Heart left ventricle (tissue), 16 donors: ENCODE measurements around the gene LANCL2. TPM values are rescaled to one million over a fixed set of nuclear protein-coding genes. Genes with fewer than 3 reads are reported as not detected.

Experiments
- ATAC-seq, 4 donors: fragments of 200-7000 bp; cut with Tn5 transposase; one replicate each; pipeline ENCODE4 v1.9.1; 2020 to 2022; ENCODE audit warnings: moderate library complexity in 4 of 4, mild to moderate bottlenecking in 3 of 4, moderate number of reproducible peaks in 1 of 4
- DNase-seq, 5 donors: peaks; one replicate each; pipeline ENCODE4 v3.0.0-alpha.2; 2020
- H3K27ac ChIP-seq, 12 donors: fragments of 200-600 bp; sonication (generic) in 4 of 12; one replicate each; pipeline versions ENCODE4 v1.5.0 to v1.8.0; 2016 to 2022; ENCODE audit warnings: mild to moderate bottlenecking in 2 of 12
- H3K27me3 ChIP-seq, 9 donors: fragments of 200-600 bp; sonication (generic) in 2 of 9; one replicate each; pipeline versions ENCODE4 v1.5.1 to v1.8.0; 2016 to 2022; ENCODE audit warnings: mild to moderate bottlenecking in 3 of 9
- H3K36me3 ChIP-seq, 9 donors: fragments of 200-600 bp; sonication (generic) in 2 of 9; one replicate each; pipeline versions ENCODE4 v1.5.0 to v1.8.0; 2018 to 2022; ENCODE audit warnings: mild to moderate bottlenecking in 2 of 9
- H3K4me1 ChIP-seq, 12 donors: fragments of 200-600 bp; sonication (generic) in 4 of 12; one replicate each; pipeline versions ENCODE4 v1.5.0 to v1.8.0; 2016 to 2022; ENCODE audit warnings: mild to moderate bottlenecking in 3 of 12
- H3K4me3 ChIP-seq, 12 donors: fragments of 200-600 bp; sonication (generic) in 4 of 12; one replicate each; pipeline versions ENCODE4 v1.5.0 to v1.8.0; 2017 to 2022; ENCODE audit warnings: mild to moderate bottlenecking in 9 of 12, moderate library complexity in 4 of 12
- H3K9me3 ChIP-seq, 12 donors: fragments of 200-600 bp; sonication (generic) in 4 of 12; one replicate each; pipeline versions ENCODE4 v1.5.0 to v1.8.0; 2016 to 2022; ENCODE audit warnings: mild to moderate bottlenecking in 1 of 12
- POLR2A ChIP-seq, 2 donors: fragments of 450-650 bp; IDR thresholded peaks; one replicate each; pipeline ENCODE4 v1.6.1; 2017; ENCODE audit warnings: antibody characterized with exemption in 2 of 2, mild to moderate bottlenecking in 2 of 2, moderate library complexity in 2 of 2
- WGBS, 4 donors: extraction: QIAGEN DNeasy Blood & Tissue Kit in 2 of 4; methylation state at CpG; one replicate each; pipeline versions ENCODE4 v1.1.5 to v1.1.7; 2013 to 2018; 5-methylcytosine and 5-hydroxymethylcytosine counted together
- intact Hi-C, 10 donors: fragments of 100-400 bp; cut with DNase I; formaldehyde crosslinking; loops; one replicate each; pipeline versions ENCODE4 v1.11.1 to v1.14.2; 2022
- polyA plus RNA-seq, 2 donors: library from polyadenylated mRNA; stranded (reverse); fragments of 200-250 nt; gene quantifications; one replicate each; pipeline ENCODE4 v1.2.3, GENCODE V29; 2013
- total RNA-seq, 9 donors: library from RNA; depleted of rRNA in 2 of 9; stranded (reverse); fragments of >200 nt in 2 of 9; fragmentation: NEBNext Ultra II Directional in 3 of 9; extraction: Animal tissue kit (Norgen Biotek cat#: 25700) in 3 of 9; gene quantifications; one replicate each; pipeline versions ENCODE4 v1.1.0 to v1.2.4, GENCODE V29; 2016 to 2023
- TF ChIP-seq, protein P1 (sequence below), 12 donors: fragments of 200-600 bp; sonication (generic) in 4 of 12; IDR thresholded peaks; one replicate each; pipeline versions ENCODE4 v1.5.0 to v1.8.0; 2018 to 2022; ENCODE audit warnings: antibody characterized with exemption in 12 of 12, mild to moderate bottlenecking in 5 of 12
- donor health status: ischemic (EF 13 %, LVEDD 7.1; RV severe dilation, severe dysfunction).
- donor health status: healthy with polysubstance abuse.
- donor health status: DM: no; HTN: yes; CAD: no.
- donor health status: DM: no; HTN: no; CAD: no.
- donor health status: ischemic (EF 25% LVEDD 6.9; RV normal size, moderate dysfunction).
- donor health status: ischemic (EF 25% LVEDD 5.7; RV mildly dilated, moderate dysfunction).
- donor health status: healthy.
- donor health status: DM: yes; HTN: yes; CAD: no.
- donor health status: ischemic (EF 35%, LVEDD 5.7; RV mildly dilated, moderate dysfunction).
- donor health status: nonischemic (EF 11% LVEDD 7.7; RV severe dilation, severe dysfunction).
- donor health status: DM: yes; HTN: yes; CAD: no.
- donor health status: PGD.
- donor health status: ischemic (EF 29% LVEDD 5.4; RV normal size, mild dysfunction).
- donor health status: nonischemic (EF 23%, LVEDD 6.1; RV moderate dilation, normal function).

LANCL2 gene
- total and polyA plus RNA-seq, 11 donors: 2.6 to 10.3 (median 8.0) TPM

DNA sequence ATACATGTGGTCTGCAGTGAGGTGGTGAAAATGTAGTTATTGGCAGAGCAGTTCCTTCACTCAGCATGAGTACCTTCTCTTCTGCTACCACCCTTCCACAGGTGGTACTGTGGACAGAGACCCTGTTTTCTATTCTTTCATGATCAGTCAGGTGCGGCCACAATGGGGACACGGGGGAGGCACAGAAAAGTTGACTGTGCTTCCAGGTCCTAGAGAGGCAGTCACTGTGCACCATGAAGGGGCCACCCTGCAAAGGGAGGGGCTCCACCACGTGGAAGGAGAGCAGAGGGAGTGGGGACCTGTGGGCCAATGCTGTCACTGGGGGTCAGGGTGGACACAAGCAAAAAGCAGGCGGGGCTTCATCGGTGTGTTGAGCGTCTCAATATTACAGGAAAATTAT lies 3.6 kb upstream of the LANCL2 start:
- intact Hi-C loops: loop anchor here in 3 of 10 donors (10.0 kb wide), 3 partner anchors 77 to 603 kb away; partner anchors contain the start of gene NIPSNAP2 (in 1 of the 3)
- Histone ChIP-seq H3K4me3 (no peak overlapping the region), H3K9me3 (no peaks in the 10 kb centered on the region), H3K27ac (no peak overlapping the region), H3K36me3 (no peaks in the 10 kb centered on the region), H3K27me3 (peaks cover 0 to 7% (median 0%) of the 10 kb centered on the region in 9 donors), H3K4me1 (peaks cover 0 to 9% (median 4%) of the 10 kb centered on the region in 12 donors)
- ATAC-seq: no peak
- WGBS, 4 donors: 75 to 79% (median 78%) methylated on average over 6 of the region's 6 CpGs
- TF ChIP-seq POLR2A (IDR thresholded peaks at IDR 0.05): no peak
- TF ChIP-seq, protein P1, sequence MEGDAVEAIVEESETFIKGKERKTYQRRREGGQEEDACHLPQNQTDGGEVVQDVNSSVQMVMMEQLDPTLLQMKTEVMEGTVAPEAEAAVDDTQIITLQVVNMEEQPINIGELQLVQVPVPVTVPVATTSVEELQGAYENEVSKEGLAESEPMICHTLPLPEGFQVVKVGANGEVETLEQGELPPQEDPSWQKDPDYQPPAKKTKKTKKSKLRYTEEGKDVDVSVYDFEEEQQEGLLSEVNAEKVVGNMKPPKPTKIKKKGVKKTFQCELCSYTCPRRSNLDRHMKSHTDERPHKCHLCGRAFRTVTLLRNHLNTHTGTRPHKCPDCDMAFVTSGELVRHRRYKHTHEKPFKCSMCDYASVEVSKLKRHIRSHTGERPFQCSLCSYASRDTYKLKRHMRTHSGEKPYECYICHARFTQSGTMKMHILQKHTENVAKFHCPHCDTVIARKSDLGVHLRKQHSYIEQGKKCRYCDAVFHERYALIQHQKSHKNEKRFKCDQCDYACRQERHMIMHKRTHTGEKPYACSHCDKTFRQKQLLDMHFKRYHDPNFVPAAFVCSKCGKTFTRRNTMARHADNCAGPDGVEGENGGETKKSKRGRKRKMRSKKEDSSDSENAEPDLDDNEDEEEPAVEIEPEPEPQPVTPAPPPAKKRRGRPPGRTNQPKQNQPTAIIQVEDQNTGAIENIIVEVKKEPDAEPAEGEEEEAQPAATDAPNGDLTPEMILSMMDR (IDR thresholded peaks at IDR 0.05): no peak
- DNase-seq: no peak

DNA sequence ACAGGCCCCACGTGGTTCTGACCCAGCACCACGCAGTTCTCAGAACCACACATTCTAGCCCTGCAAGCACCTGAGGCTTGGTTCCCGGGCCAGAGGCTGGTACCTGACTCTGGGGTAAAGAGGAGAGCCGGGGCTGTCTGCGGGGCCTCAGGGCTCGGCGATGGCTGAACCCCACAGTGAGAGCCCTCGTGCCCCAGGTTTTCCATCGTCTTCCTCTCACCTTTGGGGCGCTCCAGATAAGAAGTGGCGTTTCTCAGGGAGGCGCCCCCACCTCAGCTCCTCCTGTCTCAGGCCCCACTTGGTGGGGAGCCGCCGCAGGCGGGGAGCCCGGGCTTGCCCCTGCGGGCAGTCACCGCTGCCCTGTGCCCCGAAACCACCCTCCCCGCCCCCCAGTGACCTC lies 2.2 kb upstream of the LANCL2 start:
- TF ChIP-seq, protein P1 (IDR thresholded peaks at IDR 0.05): no peak
- TF ChIP-seq POLR2A (IDR thresholded peaks at IDR 0.05): no peak
- 86 to 94% (median 91%) methylated on average over 19 to 20 of the region's 20 CpGs for WGBS, 4 donors
- no peak overlapping the region for H3K27ac ChIP-seq
- intact Hi-C loops: loop anchor here in 3 of 10 donors (10.0 kb wide), 3 partner anchors 78 to 602 kb away; partner anchors contain the start of gene NIPSNAP2 (in 1 of the 3)
- H3K4me3 ChIP-seq: no peak overlapping the region
- no peaks in the 10 kb centered on the region for H3K36me3 ChIP-seq
- no peaks in the 10 kb centered on the region for H3K9me3 ChIP-seq
- peaks cover 0 to 21% (median 15%) of the 10 kb centered on the region in 12 donors for H3K4me1 ChIP-seq
- ATAC-seq (no peak), DNase-seq (no peak)
- H3K27me3 ChIP-seq: peaks cover 0 to 7% (median 0%) of the 10 kb centered on the region in 9 donors

DNA sequence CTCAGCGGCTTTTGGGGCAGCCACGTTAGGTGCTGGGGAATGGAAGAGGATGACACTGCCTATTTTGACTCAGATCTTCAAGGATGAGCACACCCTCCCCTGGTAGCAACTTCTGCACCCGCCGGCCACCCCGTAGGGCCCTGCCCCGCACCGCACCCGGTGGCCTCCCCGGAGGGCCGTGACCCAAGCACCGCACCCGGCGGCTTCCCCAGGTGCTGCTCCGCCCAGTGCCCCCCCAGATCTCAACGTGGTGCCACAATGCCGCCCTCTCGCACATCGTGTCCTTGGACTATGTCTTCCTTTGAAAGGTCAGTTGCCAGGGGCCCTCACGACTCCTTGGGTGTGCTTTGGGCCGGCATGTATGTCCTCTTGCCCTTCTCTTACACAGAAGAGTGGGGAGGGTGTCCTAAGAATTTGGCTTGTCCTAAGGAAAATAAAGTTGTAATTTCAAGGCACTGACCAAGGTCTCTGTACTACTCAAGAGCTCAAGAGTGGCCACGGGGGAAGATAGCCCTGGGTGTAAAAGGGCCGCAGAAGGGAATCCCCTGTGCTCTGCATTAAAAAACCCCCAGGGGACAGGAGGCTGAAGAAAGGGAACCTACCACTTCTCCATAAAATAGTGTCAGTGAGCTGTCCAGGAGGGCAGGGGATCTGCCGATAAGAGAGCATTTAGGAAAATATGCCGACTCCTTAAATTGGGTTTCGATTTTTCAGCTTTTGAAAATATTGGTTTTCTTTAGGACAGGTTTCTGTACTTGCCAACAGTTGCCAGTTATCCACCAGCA lies 1.6 kb upstream of the LANCL2 start:
- intact Hi-C loops: loop anchor here in 3 of 10 donors (10.0 kb wide), 3 partner anchors 79 to 601 kb away; partner anchors contain the start of gene NIPSNAP2 (in 1 of the 3)
- Histone ChIP-seq H3K36me3 (no peaks in the 10 kb centered on the region), H3K9me3 (no peaks in the 10 kb centered on the region), H3K27ac (no peak overlapping the region), H3K4me3 (no peak overlapping the region), H3K27me3 (peaks cover 0 to 7% (median 0%) of the 10 kb centered on the region in 9 donors), H3K4me1 (peaks cover 0 to 21% (median 15%) of the 10 kb centered on the region in 12 donors)
- DNase-seq: no peak
- no peak for ATAC-seq
- 86 to 91% (median 89%) methylated on average over 25 of the region's 25 CpGs for WGBS, 4 donors
- no peak for TF ChIP-seq POLR2A (IDR thresholded peaks at IDR 0.05)
- TF ChIP-seq, protein P1 (IDR thresholded peaks at IDR 0.05): no peak
